Measurements from ENCODE around the gene PRPF40A.

PRPF40A gene

GRCh38 chr2:152716805-152717227 is 445 bp downstream of the PRPF40A start:
- DNase-seq, result no peak

GRCh38 chr2:152715854-152716428 is 1.3 kb downstream of the PRPF40A start:
- no peak for DNase-seq

- no peak for DNase-seq
These were observed 2.1 kb downstream of the PRPF40A start for GRCh38 chr2:152715112-152715511.

- no peak for DNase-seq
These were observed 6.5 kb downstream of the PRPF40A start for GRCh38 chr2:152710713-152711112.

- no peak for DNase-seq
These were observed 8.5 kb downstream of the PRPF40A start for GRCh38 chr2:152708742-152709141.

- no peak for DNase-seq
These were observed 10.7 kb downstream of the PRPF40A start for GRCh38 chr2:152706477-152707021.

- no peak for DNase-seq
These were observed 16.1 kb downstream of the PRPF40A start for GRCh38 chr2:152701198-152701597.

DNA sequence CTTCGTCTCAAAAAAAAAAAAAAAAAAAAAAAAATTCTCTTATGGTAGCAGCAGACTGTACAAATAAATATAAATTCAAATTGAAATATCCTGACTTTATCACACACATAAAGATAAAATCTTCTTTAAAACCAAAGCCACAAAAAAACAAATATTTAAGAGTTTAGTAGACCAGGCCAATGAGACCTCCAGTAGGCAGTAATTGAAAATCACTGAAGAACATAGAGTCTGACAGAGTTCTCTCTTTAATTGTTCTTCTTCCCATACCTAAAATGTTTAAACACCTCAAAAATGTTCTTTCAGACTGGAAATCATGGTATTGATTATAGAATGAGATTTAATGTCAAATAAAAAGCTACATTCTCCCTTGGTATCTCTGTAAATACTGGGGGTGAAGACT is 20.8 kb downstream of the PRPF40A start:
- DNase-seq, result no peak

DNA sequence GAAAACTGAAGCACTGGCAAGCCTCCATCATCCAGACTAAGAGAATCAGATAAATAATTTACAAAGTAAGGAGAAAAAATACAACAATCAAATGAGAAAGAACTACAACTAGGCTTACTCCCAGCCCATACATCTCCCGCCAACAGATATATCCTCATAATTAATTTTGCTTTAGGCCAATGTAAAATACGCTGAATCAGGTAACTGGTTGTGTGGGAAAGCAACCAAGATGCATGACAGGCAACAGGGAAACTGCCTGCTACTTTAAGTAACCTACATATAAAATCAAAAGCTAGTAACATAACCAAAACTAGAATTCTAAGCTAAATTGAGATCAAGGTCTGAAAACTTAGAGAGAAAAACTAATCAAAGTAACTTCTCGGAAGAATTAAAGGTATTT is 21.5 kb downstream of the PRPF40A start:
- no peak for DNase-seq

GRCh38 chr2:152694161-152694661 is 23.1 kb downstream of the PRPF40A start:
- no peak for DNase-seq

DNA sequence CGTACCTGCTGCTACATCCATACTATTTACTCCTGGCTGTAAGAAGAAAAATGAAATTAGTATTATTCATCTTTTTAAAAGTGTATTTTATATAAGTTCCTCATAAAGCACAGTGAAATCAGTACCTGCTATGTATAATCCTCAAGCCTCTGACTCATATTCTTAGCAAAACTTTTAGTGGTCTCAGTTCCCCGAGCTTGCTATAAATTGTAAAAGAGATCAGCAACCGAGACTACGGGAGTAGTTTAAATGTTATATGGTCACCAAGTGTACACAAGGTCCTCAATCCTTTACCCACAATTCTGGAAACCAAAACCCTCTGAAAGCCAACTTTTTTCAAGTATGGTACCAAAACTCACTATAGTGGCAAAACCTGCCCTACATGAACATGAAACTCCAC is 24.2 kb downstream of the PRPF40A start:
- DNase-seq, result no peak

DNA sequence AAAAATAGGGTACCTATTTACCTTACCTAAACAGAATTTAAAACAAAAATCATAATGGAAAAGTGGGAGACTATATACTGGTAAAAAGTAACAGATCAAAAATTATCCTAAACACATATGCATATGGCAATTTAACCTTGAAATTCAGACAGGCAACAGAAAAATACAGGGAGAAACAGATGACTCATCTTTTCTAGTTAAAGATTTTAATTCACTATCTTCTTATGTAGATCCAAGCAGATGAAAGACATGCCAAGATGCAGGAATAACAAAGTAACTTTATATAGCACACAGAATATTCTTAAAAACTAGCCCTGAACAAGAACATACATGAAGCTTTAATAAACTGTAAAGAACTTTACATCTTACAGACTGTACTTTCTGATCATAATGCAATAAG is 30.9 kb downstream of the PRPF40A start:
- DNase-seq, result no peak

- DNase-seq, result no peak
These were observed 33.9 kb downstream of the PRPF40A start for GRCh38 chr2:152683400-152683799.

GRCh38 chr2:152682663-152683062 is 34.6 kb downstream of the PRPF40A start:
- no peak for DNase-seq

DNA sequence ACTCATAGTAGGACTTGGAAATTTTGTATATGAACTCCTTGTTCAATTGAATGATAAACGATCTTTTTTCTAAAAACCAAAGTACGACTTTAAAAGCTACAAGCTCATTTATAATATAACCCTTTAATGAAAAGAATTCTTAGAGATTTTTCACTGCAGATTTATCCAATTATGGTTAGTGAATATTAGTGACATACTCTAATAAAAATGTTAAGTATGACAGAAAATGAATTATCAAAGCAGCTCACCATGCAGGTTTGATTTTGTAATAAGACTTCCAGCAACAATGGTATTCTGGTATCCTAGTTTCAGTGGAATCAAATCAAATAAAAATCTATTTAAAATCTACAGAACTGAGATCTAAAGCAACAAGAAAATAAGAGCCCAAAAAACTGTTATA is 38.5 kb downstream of the PRPF40A start:
- DNase-seq, result no peak

- DNase-seq, result no peak
These were observed 40.8 kb downstream of the PRPF40A start for GRCh38 chr2:152676461-152676860.

DNA sequence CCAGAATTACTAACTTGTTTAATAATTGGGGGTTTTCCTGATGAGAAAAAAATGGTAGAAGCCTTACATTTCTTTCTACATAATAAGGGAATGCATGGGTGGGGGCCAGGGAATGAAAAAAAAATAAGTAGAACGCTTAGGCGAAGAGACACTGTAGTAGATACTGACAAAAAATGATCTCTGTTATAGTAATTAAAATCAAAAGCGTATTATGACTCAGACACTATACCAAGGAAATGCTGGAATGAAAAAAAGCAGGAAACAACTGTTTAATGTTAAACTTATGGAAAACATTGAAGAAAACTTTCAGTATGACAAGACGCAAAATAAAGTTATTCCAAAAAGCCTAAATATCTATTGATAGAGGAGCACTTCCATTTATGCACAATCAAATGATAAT is 42.9 kb downstream of the PRPF40A start:
- no peak for DNase-seq

GRCh38 chr2:152664725-152665124 is 52.5 kb downstream of the PRPF40A start:
- no peak for DNase-seq

DNA sequence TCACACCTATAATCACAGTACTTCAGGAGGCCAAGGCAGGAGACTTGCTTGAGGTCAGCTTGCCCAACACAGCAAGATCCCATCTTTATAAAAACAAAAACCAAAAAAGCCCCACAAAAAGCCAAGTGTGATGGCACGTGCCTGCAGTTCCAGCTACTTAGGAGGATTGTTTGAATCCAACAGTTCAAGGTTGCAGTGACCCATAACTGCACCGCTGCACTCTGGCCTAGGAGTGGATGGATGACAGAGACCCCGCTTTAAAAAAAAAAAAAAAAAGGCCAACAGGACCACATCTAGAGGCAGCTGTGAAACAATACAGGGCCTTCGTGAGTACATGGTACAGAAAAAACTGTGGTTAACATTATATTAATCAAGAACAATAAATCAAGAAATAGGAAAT is 56.2 kb downstream of the PRPF40A start:
- DNase-seq, result no peak

DNA sequence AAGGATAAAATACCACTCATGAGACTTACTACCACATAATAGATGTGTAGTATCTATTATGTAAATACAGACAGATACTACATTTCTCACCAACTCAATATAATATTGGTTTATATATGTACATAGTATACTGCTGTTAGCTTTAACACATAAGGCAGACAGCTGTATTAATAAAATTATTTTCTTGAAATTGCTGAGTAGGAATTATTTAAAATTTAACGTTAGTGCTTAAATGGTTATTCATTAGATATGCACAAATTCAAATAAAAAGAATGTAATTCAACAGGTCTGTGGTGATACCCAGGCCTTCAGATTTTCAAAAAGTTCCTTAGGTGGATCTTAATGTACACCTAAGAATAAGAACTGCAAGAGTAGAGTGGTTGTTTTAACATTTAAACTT is 59.0 kb downstream of the PRPF40A start:
- no peak for DNase-seq

DNA sequence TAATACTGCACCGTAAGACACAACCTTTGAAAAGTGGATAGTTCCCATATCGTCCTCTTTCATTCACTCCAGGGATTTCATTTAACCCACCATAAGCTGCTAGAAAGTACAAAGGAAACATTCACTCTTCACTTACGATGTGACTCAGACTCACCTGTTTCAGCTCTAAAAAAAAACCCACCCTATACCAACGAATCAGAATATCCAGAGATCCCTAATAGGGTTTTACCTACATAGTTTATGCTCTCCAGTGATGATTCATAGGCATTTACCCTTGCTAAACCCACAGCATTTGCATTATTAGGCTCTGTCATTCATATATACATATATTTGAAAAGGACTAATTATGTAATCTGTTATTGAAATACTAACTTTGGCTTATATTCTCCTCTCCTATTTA is 60.2 kb downstream of the PRPF40A start:
- DNase-seq, result no peak

GRCh38 chr2:152655880-152656279 is 61.4 kb downstream of the PRPF40A start:
- no peak for DNase-seq

DNA sequence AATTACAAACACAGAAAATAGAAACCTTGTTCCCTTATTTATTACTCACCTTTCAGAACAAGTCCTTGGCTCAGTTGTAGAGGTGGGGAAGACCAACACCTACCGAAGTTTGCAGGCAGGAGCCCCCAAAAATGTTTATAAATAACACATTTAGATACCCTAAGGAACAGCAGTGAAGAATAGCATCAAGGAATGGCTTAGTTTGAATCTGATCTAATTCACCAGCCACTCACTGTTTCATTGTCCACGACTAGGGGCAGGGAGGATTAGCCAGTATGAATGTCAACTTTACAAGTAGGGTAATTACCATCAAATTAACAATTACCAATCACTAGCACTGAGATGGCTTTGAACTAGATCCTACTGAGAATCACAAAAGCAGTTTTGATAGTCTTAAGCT is 65.4 kb downstream of the PRPF40A start:
- DNase-seq, result no peak

- DNase-seq, result no peak
These were observed 66.4 kb downstream of the PRPF40A start for GRCh38 chr2:152650768-152651371.

- DNase-seq, result no peak
These were observed 67.3 kb downstream of the PRPF40A start for GRCh38 chr2:152649997-152650396.

Measured in GOT3 (cell line).